Activated T-cell treated with anti-CD3 and anti-CD28 coated beads, Interleukin-2, amount 50 U/mL, for 24 hours (primary cell): ENCODE measurements around the gene ITPR1.

Experiments
- DNase-seq: peaks from one replicate; pipeline ENCODE4 v3.0.0-alpha.2; 2020
- H3K27ac Mint-ChIP-seq: 2 replicates; pipeline ENCODE4 v1.8.0; 2020; ENCODE audit warnings: mild to moderate bottlenecking, mixed read lengths
- H3K27me3 Mint-ChIP-seq: 2 replicates; pipeline ENCODE4 v1.8.0; 2020; ENCODE audit warnings: mixed read lengths
- H3K36me3 Mint-ChIP-seq: 2 replicates; pipeline ENCODE4 v1.8.0; 2020; ENCODE audit warnings: low read depth, mixed read lengths
- H3K4me1 Mint-ChIP-seq: 2 replicates; pipeline ENCODE4 v1.8.0; 2020; ENCODE audit warnings: low read depth, mixed read lengths
- H3K4me3 Mint-ChIP-seq: 2 replicates; pipeline ENCODE4 v1.8.0; 2020; ENCODE audit warnings: mild to moderate bottlenecking, moderate library complexity, mixed read lengths
- H3K9me3 Mint-ChIP-seq: 2 replicates; pipeline ENCODE4 v1.8.0; 2020; ENCODE audit warnings: mixed read lengths

Gene ITPR1

GRCh38 chr3:4801892-4802291 is 308.7 kb downstream of the ITPR1 start:
- peaks cover 35% of the 10 kb centered on the region for H3K4me1 Mint-ChIP-seq
- H3K36me3 Mint-ChIP-seq, result peaks cover 90% of the 10 kb centered on the region
- H3K9me3 Mint-ChIP-seq, result no peaks in the 10 kb centered on the region
- H3K27ac Mint-ChIP-seq, result no peak overlapping the region
- H3K27me3 Mint-ChIP-seq, result no peaks in the 10 kb centered on the region
- no peak overlapping the region for H3K4me3 Mint-ChIP-seq
- no peak for DNase-seq

GRCh38 chr3:4802903-4803302 is 309.8 kb downstream of the ITPR1 start:
- H3K27ac Mint-ChIP-seq, result no peak overlapping the region
- peaks cover 88% of the 10 kb centered on the region for H3K36me3 Mint-ChIP-seq
- DNase-seq, result no peak
- peaks cover 35% of the 10 kb centered on the region for H3K4me1 Mint-ChIP-seq
- no peaks in the 10 kb centered on the region for H3K9me3 Mint-ChIP-seq
- H3K27me3 Mint-ChIP-seq, result no peaks in the 10 kb centered on the region
- no peak overlapping the region for H3K4me3 Mint-ChIP-seq

GRCh38 chr3:4804161-4805058 is 311.3 kb downstream of the ITPR1 start:
- Mint-ChIP-seq H3K9me3 (no peaks in the 10 kb centered on the region), H3K27me3 (no peaks in the 10 kb centered on the region), H3K4me1 (peaks cover 36% of the 10 kb centered on the region), H3K36me3 (peaks cover 85% of the 10 kb centered on the region), H3K4me3 (no peak overlapping the region), H3K27ac (peak overlapping the region; percentile 57)
- DNase-seq, result no peak

- H3K27ac Mint-ChIP-seq, result peak overlapping the region; percentile 57
Observed at GRCh38 chr3:4805662-4806061, 312.5 kb downstream of the ITPR1 start.

GRCh38 chr3:4806535-4807108 is 313.5 kb downstream of the ITPR1 start:
- Mint-ChIP-seq H3K9me3 (no peaks in the 10 kb centered on the region), H3K36me3 (peaks cover 83% of the 10 kb centered on the region), H3K4me3 (peak overlapping the region; percentile 40), H3K4me1 (peaks cover 43% of the 10 kb centered on the region), H3K27ac (peak overlapping the region; percentile 57), H3K27me3 (no peaks in the 10 kb centered on the region)
- DNase-seq, result no peak

More at GRCh38 chr3:4805662-4806061, 312.5 kb downstream of the ITPR1 start:
- peak overlapping the region; percentile 40 for H3K4me3 Mint-ChIP-seq
- no peaks in the 10 kb centered on the region for H3K27me3 Mint-ChIP-seq
- H3K9me3 Mint-ChIP-seq, result no peaks in the 10 kb centered on the region
- peaks cover 43% of the 10 kb centered on the region for H3K4me1 Mint-ChIP-seq
- peak; percentile 63 for DNase-seq
- H3K36me3 Mint-ChIP-seq, result peaks cover 83% of the 10 kb centered on the region

- no peak overlapping the region for H3K4me3 Mint-ChIP-seq
- DNase-seq, result no peak
- peaks cover 43% of the 10 kb centered on the region for H3K4me1 Mint-ChIP-seq
- peaks cover 82% of the 10 kb centered on the region for H3K36me3 Mint-ChIP-seq
- no peak overlapping the region for H3K27ac Mint-ChIP-seq
- no peaks in the 10 kb centered on the region for H3K9me3 Mint-ChIP-seq
- no peaks in the 10 kb centered on the region for H3K27me3 Mint-ChIP-seq
Observed at GRCh38 chr3:4807381-4808280, 314.5 kb downstream of the ITPR1 start.

- Mint-ChIP-seq H3K4me3 (no peak overlapping the region), H3K27me3 (no peaks in the 10 kb centered on the region), H3K4me1 (peaks cover 41% of the 10 kb centered on the region), H3K36me3 (peaks cover 82% of the 10 kb centered on the region), H3K9me3 (no peaks in the 10 kb centered on the region), H3K27ac (no peak overlapping the region)
- DNase-seq, result no peak
Observed at GRCh38 chr3:4808637-4809036, 315.5 kb downstream of the ITPR1 start.

- Mint-ChIP-seq H3K9me3 (no peaks in the 10 kb centered on the region), H3K36me3 (peaks cover 84% of the 10 kb centered on the region), H3K27ac (peak overlapping the region; percentile 26), H3K4me1 (peaks cover 40% of the 10 kb centered on the region), H3K4me3 (no peak overlapping the region), H3K27me3 (no peaks in the 10 kb centered on the region)
- no peak for DNase-seq
Observed at GRCh38 chr3:4809922-4810321, 316.8 kb downstream of the ITPR1 start.

GRCh38 chr3:4812591-4812990 is 319.4 kb downstream of the ITPR1 start:
- DNase-seq, result no peak
- no peaks in the 10 kb centered on the region for H3K9me3 Mint-ChIP-seq
- H3K4me1 Mint-ChIP-seq, result peaks cover 23% of the 10 kb centered on the region
- no peaks in the 10 kb centered on the region for H3K27me3 Mint-ChIP-seq
- H3K36me3 Mint-ChIP-seq, result peaks cover 89% of the 10 kb centered on the region
- H3K4me3 Mint-ChIP-seq, result no peak overlapping the region
- H3K27ac Mint-ChIP-seq, result no peak overlapping the region

GRCh38 chr3:4813909-4814304 is 320.8 kb downstream of the ITPR1 start:
- H3K27ac Mint-ChIP-seq, result peak overlapping the region; percentile 50

GRCh38 chr3:4814305-4814903 is 321.3 kb downstream of the ITPR1 start:
- Mint-ChIP-seq H3K27ac (peak overlapping the region; percentile 50), H3K4me1 (peaks cover 28% of the 10 kb centered on the region)
- DNase-seq, result no peak

More at GRCh38 chr3:4813909-4814304, 320.8 kb downstream of the ITPR1 start:
- peaks cover 25% of the 10 kb centered on the region for H3K4me1 Mint-ChIP-seq
- no peak for DNase-seq
- peaks cover 90% of the 10 kb centered on the region for H3K36me3 Mint-ChIP-seq
- no peaks in the 10 kb centered on the region for H3K9me3 Mint-ChIP-seq
- no peak overlapping the region for H3K4me3 Mint-ChIP-seq
- H3K27me3 Mint-ChIP-seq, result no peaks in the 10 kb centered on the region

GRCh38 chr3:4814904-4815574 is 321.9 kb downstream of the ITPR1 start:
- H3K9me3 Mint-ChIP-seq, result no peaks in the 10 kb centered on the region
- H3K4me1 Mint-ChIP-seq, result peaks cover 30% of the 10 kb centered on the region
- peaks cover 95% of the 10 kb centered on the region for H3K36me3 Mint-ChIP-seq
- no peak overlapping the region for H3K27ac Mint-ChIP-seq
- H3K27me3 Mint-ChIP-seq, result no peaks in the 10 kb centered on the region
- no peak overlapping the region for H3K4me3 Mint-ChIP-seq
- no peak for DNase-seq

More at GRCh38 chr3:4814305-4814903, 321.3 kb downstream of the ITPR1 start:
- Mint-ChIP-seq H3K4me3 (no peak overlapping the region), H3K36me3 (peaks cover 93% of the 10 kb centered on the region), H3K9me3 (no peaks in the 10 kb centered on the region), H3K27me3 (no peaks in the 10 kb centered on the region)

GRCh38 chr3:4816306-4816705 is 323.2 kb downstream of the ITPR1 start:
- Mint-ChIP-seq H3K27me3 (no peaks in the 10 kb centered on the region), H3K4me1 (peaks cover 40% of the 10 kb centered on the region), H3K9me3 (no peaks in the 10 kb centered on the region), H3K4me3 (no peak overlapping the region), H3K36me3 (peaks cover 96% of the 10 kb centered on the region), H3K27ac (no peak overlapping the region)
- no peak for DNase-seq
